DND-41 (cell line): ENCODE data around the gene BMP2K.
A peak's percentile ranks its signal among the peaks of the same experiment; 100 is the strongest.

ENCODE experiments used
- ATAC-seq: fragments of 200-7000 bp; cut with Tn5 transposase; 3 replicates; pipeline ENCODE4 v1.9.1; 2021; ENCODE audit warnings: low read depth; ENCODE audit not compliant: insufficient read depth
- DNase-seq: peaks from one replicate; pipeline ENCODE4 v3.0.0-alpha.2; 2020
- H2AFZ ChIP-seq: 2 replicates; pipeline ENCODE4 v1.6.0; 2012; ENCODE audit warnings: low read depth, low read length
- H3K27ac ChIP-seq: 2 replicates; pipeline ENCODE4 v1.5.1; 2012; ENCODE audit warnings: low read length, inconsistent platforms
- H3K27me3 ChIP-seq: fragments of 200-600 bp; sonication (generic); 2 replicates; pipeline ENCODE4 v1.6.0; 2012; ENCODE audit warnings: low read length, mild to moderate bottlenecking, inconsistent platforms; ENCODE audit not compliant: insufficient read depth, poor library complexity
- H3K36me3 ChIP-seq: 2 replicates; pipeline ENCODE4 v1.5.1; 2012; ENCODE audit warnings: low read length, inconsistent platforms; ENCODE audit not compliant: insufficient read depth
- H3K4me1 ChIP-seq: 2 replicates; pipeline ENCODE4 v1.5.1; 2012; ENCODE audit warnings: mild to moderate bottlenecking, low read length; ENCODE audit not compliant: insufficient read depth
- H3K4me2 ChIP-seq: 2 replicates; pipeline ENCODE4 v1.6.0; 2012; ENCODE audit warnings: mild to moderate bottlenecking, moderate library complexity, low read length, inconsistent platforms; ENCODE audit not compliant: insufficient read depth
- H3K4me3 ChIP-seq, 2 experiments: fragments of 200-600 bp in 1 of 2; shearing (Covaris generic) in 1 of 2; 2 replicates each; pipeline ENCODE4 v1.5.1; 2012 to 2016; ENCODE audit warnings: inconsistent platforms in 2 of 2, low read length in 2 of 2, mild to moderate bottlenecking in 2 of 2, low read depth in 1 of 2, moderate library complexity in 1 of 2
- H3K79me2 ChIP-seq: 2 replicates; pipeline ENCODE4 v1.6.0; 2012; ENCODE audit warnings: low read length, inconsistent platforms; ENCODE audit not compliant: insufficient read depth
- H3K9ac ChIP-seq: 2 replicates; pipeline ENCODE4 v1.6.0; 2012; ENCODE audit warnings: low read depth, mild to moderate bottlenecking, inconsistent platforms, low read length, moderate library complexity
- H3K9me3 ChIP-seq: 2 replicates; pipeline ENCODE4 v1.5.1; 2012; ENCODE audit warnings: low read length, moderate library complexity, mild to moderate bottlenecking, inconsistent platforms; ENCODE audit not compliant: insufficient read depth, severe bottlenecking
- H4K20me1 ChIP-seq: 2 replicates; pipeline ENCODE4 v1.6.0; 2012; ENCODE audit warnings: low read length; ENCODE audit not compliant: insufficient read depth
- CTCF ChIP-seq: IDR thresholded peaks from 2 replicates; pipeline ENCODE4 v1.5.1; 2012; ENCODE audit warnings: borderline replicate concordance, low read length, moderate library complexity, mild to moderate bottlenecking; ENCODE audit not compliant: poor library complexity, severe bottlenecking; ENCODE audit errors: extremely low read depth
- EZH2 ChIP-seq: IDR thresholded peaks from 3 replicates; pipeline ENCODE4 v1.6.1; 2012; ENCODE audit warnings: borderline replicate concordance, low read depth, mild to moderate bottlenecking, moderate library complexity, low read length, inconsistent platforms; ENCODE audit not compliant: severe bottlenecking

BMP2K gene

DNA sequence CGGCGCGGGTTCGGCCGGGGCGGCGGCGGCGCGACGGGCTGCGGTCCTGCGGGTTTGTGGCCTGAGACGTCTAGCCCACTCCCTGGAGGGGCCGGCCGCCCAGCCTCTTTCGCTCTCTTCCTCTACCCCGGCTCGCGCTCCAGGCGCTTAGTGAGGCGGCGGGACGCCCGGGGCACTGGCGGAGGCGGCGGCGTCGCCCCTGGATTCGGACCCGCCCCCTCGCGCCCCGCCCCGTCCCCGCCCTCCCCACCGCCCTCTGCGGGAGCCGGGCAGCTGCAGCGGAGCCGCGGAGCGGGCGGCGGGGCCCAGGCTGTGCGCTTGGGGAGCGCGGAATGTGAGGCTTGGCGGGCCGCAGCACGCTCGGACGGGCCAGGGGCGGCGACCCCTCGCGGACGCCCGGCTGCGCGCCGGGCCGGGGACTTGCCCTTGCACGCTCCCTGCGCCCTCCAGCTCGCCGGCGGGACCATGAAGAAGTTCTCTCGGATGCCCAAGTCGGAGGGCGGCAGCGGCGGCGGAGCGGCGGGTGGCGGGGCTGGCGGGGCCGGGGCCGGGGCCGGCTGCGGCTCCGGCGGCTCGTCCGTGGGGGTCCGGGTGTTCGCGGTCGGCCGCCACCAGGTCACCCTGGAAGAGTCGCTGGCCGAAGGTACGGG lies at the start of gene BMP2K:
TSS of gene BMP2K (plus strand) at position 272 of the 650 bp plus-strand sequence. CDS start at position 466, 194 bp downstream.
- H4K20me1 ChIP-seq = no peaks in the 10 kb centered on the region; the same call in 1 of the 2 replicates
- TF ChIP-seq EZH2 = no peak
- TF ChIP-seq CTCF = no peak
- H3K27me3 ChIP-seq = no peaks in the 10 kb centered on the region
- peaks cover 35% of the 10 kb centered on the region for H3K4me1 ChIP-seq
- peak within 1 kb of the TSS; percentile 70 to 79 for H3K4me3 ChIP-seq
- H3K36me3 ChIP-seq = no peaks in the 10 kb centered on the region
- peak within 1 kb of the TSS; percentile 78 for H3K4me2 ChIP-seq
- H3K27ac ChIP-seq = peak within 1 kb of the TSS; percentile 91
- peak within 1 kb of the TSS; percentile 80 for H3K9ac ChIP-seq
- DNase-seq (peak; percentile 84), ATAC-seq (peak; percentile 78)
- H2AFZ ChIP-seq = peak within 1 kb of the TSS; percentile 92
- no peaks in the 10 kb centered on the region for H3K9me3 ChIP-seq
- peaks cover 47% of the 10 kb centered on the region for H3K79me2 ChIP-seq

- H4K20me1 ChIP-seq = no peaks in the 10 kb centered on the region
- no peak overlapping the region for H3K9ac ChIP-seq
- H3K27me3 ChIP-seq = no peaks in the 10 kb centered on the region
- no peak overlapping the region for H3K4me3 ChIP-seq
- no peak overlapping the region for H2AFZ ChIP-seq
- no peak overlapping the region for H3K4me2 ChIP-seq
- TF ChIP-seq EZH2 (no peak), CTCF (no peak)
- DNase-seq = no peak
- ATAC-seq = no peak
- H3K4me1 ChIP-seq = no peaks in the 10 kb centered on the region
- H3K9me3 ChIP-seq = no peaks in the 10 kb centered on the region
- no peaks in the 10 kb centered on the region for H3K36me3 ChIP-seq
- H3K79me2 ChIP-seq = no peaks in the 10 kb centered on the region
- no peak overlapping the region for H3K27ac ChIP-seq
These were observed 49.6 kb upstream of the BMP2K start for GRCh38 chr4:78726546-78726945.

DNA sequence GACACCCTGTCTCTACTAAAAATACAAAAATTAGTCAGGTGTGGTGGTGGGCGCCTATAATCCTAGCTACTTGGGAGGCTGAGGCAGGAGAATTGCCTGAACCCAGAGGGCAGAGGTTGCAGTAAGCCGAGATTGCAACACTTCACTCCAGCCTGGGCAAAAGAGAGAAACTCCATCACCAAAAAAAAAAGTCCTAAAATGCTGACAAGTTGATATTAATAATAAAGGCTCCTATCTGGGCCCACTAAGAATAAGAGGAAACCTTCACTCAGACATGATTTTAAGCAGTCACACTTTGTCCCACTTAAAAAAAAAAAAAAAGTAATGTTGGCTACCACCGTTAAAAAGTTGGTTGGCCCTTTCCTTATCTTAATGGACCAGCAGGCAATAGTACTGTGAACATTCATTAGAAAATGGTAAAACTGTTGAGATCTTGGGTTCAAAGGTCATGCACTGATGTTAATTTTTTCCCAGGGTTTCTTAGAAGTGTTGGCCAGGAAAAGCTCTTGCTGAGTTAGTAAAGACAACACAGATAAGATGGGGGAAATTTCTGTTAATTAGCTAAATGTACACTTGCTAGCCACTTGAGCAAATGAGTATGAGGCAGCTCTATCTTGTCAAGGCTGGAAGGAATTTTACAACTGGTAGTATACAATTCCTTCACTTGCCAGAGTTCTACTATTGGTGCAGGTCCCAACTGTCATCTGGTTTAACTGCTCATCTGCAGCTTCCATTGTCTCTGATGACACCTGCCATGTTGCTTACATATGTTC lies 43.6 kb upstream of the BMP2K start:
- Histone ChIP-seq H3K4me1 (no peaks in the 10 kb centered on the region), H3K4me3 (no peak overlapping the region), H3K36me3 (no peaks in the 10 kb centered on the region), H3K27me3 (no peaks in the 10 kb centered on the region), H3K4me2 (no peak overlapping the region), H3K27ac (no peak overlapping the region), H4K20me1 (no peaks in the 10 kb centered on the region), H2AFZ (no peak overlapping the region), H3K9ac (no peak overlapping the region), H3K9me3 (no peaks in the 10 kb centered on the region), H3K79me2 (no peaks in the 10 kb centered on the region)
- DNase-seq (no peak), ATAC-seq (no peak)
- TF ChIP-seq CTCF (no peak), EZH2 (no peak)
